HFFc6 (cell line): ENCODE results near the gene STUM. TPM values are rescaled to one million over a fixed set of nuclear protein-coding genes. Genes with fewer than 3 reads are reported as not detected.

Experiments
- DNase-seq: peaks from one replicate; pipeline ENCODE4 v3.0.0-alpha.2; 2018
- H3K27ac Mint-ChIP-seq: 2 replicates; pipeline ENCODE4 v1.8.0; 2020; ENCODE audit warnings: mild to moderate bottlenecking, mixed read lengths
- H3K27me3 Mint-ChIP-seq: 2 replicates; pipeline ENCODE4 v1.8.0; 2021; ENCODE audit warnings: mild to moderate bottlenecking, moderate library complexity, mixed read lengths; ENCODE audit not compliant: insufficient read depth
- H3K36me3 Mint-ChIP-seq: 2 replicates; pipeline ENCODE4 v1.8.0; 2021; ENCODE audit warnings: low read depth, mixed read lengths
- H3K4me1 Mint-ChIP-seq: 2 replicates; pipeline ENCODE4 v1.8.0; 2020; ENCODE audit warnings: low read depth, mixed read lengths
- H3K4me3 Mint-ChIP-seq: 2 replicates; pipeline ENCODE4 v1.8.0; 2020; ENCODE audit warnings: mild to moderate bottlenecking, moderate library complexity, mixed read lengths
- H3K9me3 Mint-ChIP-seq: 2 replicates; pipeline ENCODE4 v1.8.0; 2020; ENCODE audit warnings: mild to moderate bottlenecking, mixed read lengths
- total RNA-seq, 6 experiments: library from RNA; stranded (reverse); fragmentation: NEBNext Ultra II Directional; extraction: Animal tissue kit (Norgen Biotek cat#: 25700); gene quantifications; 2 replicates in 1 of 6; 3 replicates in 5 of 6; pipeline ENCODE4 v1.2.3, GENCODE V29; 2021
- TF ChIP-seq, protein P1 (sequence below): fragments of 200-600 bp; sonication (generic); IDR thresholded peaks from 2 replicates; pipeline ENCODE4 v1.5.0; 2021; ENCODE audit warnings: antibody characterized with exemption, mild to moderate bottlenecking

STUM gene
- total RNA-seq, 6 experiments from 2014 or later, result not detected

- Mint-ChIP-seq H3K27me3 (peaks cover 36% of the 10 kb centered on the region), H3K27ac (no peak overlapping the region), H3K4me3 (no peak overlapping the region), H3K4me1 (no peaks in the 10 kb centered on the region), H3K36me3 (no peaks in the 10 kb centered on the region), H3K9me3 (no peaks in the 10 kb centered on the region)
- no peak for DNase-seq
- TF ChIP-seq, protein P1, sequence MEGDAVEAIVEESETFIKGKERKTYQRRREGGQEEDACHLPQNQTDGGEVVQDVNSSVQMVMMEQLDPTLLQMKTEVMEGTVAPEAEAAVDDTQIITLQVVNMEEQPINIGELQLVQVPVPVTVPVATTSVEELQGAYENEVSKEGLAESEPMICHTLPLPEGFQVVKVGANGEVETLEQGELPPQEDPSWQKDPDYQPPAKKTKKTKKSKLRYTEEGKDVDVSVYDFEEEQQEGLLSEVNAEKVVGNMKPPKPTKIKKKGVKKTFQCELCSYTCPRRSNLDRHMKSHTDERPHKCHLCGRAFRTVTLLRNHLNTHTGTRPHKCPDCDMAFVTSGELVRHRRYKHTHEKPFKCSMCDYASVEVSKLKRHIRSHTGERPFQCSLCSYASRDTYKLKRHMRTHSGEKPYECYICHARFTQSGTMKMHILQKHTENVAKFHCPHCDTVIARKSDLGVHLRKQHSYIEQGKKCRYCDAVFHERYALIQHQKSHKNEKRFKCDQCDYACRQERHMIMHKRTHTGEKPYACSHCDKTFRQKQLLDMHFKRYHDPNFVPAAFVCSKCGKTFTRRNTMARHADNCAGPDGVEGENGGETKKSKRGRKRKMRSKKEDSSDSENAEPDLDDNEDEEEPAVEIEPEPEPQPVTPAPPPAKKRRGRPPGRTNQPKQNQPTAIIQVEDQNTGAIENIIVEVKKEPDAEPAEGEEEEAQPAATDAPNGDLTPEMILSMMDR, result no peak
Observed at GRCh38 chr1:226535666-226536065, 12.9 kb upstream of the STUM start.

GRCh38 chr1:226541231-226541630 is 7.3 kb upstream of the STUM start:
- H3K36me3 Mint-ChIP-seq, result no peaks in the 10 kb centered on the region
- no peak overlapping the region for H3K27ac Mint-ChIP-seq
- H3K9me3 Mint-ChIP-seq, result no peaks in the 10 kb centered on the region
- no peaks in the 10 kb centered on the region for H3K4me1 Mint-ChIP-seq
- H3K27me3 Mint-ChIP-seq, result peaks cover 29% of the 10 kb centered on the region
- DNase-seq, result no peak
- TF ChIP-seq, protein P1, result no peak
- no peak overlapping the region for H3K4me3 Mint-ChIP-seq

GRCh38 chr1:226541631-226542622 is 6.6 kb upstream of the STUM start:
- no peak for DNase-seq
- no peaks in the 10 kb centered on the region for H3K4me1 Mint-ChIP-seq
- no peak overlapping the region for H3K27ac Mint-ChIP-seq
- TF ChIP-seq, protein P1, result no peak
- no peaks in the 10 kb centered on the region for H3K36me3 Mint-ChIP-seq
- H3K4me3 Mint-ChIP-seq, result no peak overlapping the region
- H3K27me3 Mint-ChIP-seq, result peaks cover 30% of the 10 kb centered on the region
- H3K9me3 Mint-ChIP-seq, result no peaks in the 10 kb centered on the region

DNA sequence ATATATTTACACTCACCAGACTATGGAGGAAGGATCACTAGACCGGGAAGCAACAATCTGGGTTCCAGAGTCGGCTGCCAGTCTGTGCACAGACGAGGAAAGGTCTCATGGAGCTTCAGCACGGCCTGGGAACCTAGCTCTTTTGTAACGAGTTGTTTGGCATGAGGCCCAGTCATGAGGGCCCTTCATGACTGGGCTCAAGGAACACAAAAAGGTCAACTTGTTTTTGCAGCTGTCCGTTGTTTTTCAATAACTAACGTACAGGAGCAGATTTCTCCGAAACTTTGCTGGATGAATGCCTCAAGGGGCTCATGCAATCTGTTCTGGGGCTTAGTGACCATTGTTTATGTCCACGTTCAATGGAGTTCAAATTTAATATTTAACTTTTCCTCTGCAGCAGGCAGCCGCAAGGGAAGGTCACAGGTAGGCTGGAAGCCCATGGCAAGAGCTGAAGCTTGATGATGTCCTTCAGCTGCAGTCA is 5.9 kb upstream of the STUM start:
- TF ChIP-seq, protein P1, result no peak
- Mint-ChIP-seq H3K4me1 (no peaks in the 10 kb centered on the region; the same call in 1 of the 2 replicates), H3K36me3 (no peaks in the 10 kb centered on the region), H3K27me3 (peaks cover 30% of the 10 kb centered on the region), H3K4me3 (no peak overlapping the region), H3K27ac (no peak overlapping the region), H3K9me3 (no peaks in the 10 kb centered on the region)
- no peak for DNase-seq

- H3K4me1 Mint-ChIP-seq, result no peaks in the 10 kb centered on the region; the same call in 1 of the 2 replicates
- no peak for DNase-seq
- no peak overlapping the region for H3K27ac Mint-ChIP-seq
- no peak overlapping the region for H3K4me3 Mint-ChIP-seq
- no peaks in the 10 kb centered on the region for H3K36me3 Mint-ChIP-seq
- H3K9me3 Mint-ChIP-seq, result no peaks in the 10 kb centered on the region
- TF ChIP-seq, protein P1, result no peak
- H3K27me3 Mint-ChIP-seq, result peaks cover 27% of the 10 kb centered on the region
Observed at GRCh38 chr1:226545836-226546596, 2.5 kb upstream of the STUM start.
